ENCODE results near the gene TRAT1. TPM values are rescaled to one million over a fixed set of nuclear protein-coding genes. Genes with fewer than 3 reads are reported as not detected.

The TRAT1 gene
- total RNA-seq, 4 donors from 2014 or later, result 0.17 to 0.26 TPM; not detected in 2

GRCh38 chr3:108791473-108791872 is 31.1 kb upstream of the TRAT1 start:
- Histone ChIP-seq H3K9me3 (no peaks in the 10 kb centered on the region), H3K27me3 (no peaks in the 10 kb centered on the region), H3K27ac (replicated peaks in 1 of 4) (no peak overlapping the region), H3K4me3 (no peak overlapping the region), H3K36me3 (no peaks in the 10 kb centered on the region), H3K4me1 (no peaks in the 10 kb centered on the region)
- DNase-seq (ENCODE audit: extremely low spot score), result no peak
- intact Hi-C loops (cut with DNase I), result no loop called here
- TF ChIP-seq CTCF (IDR thresholded peaks at IDR 0.05), result no peak
- TF ChIP-seq POLR2A (IDR thresholded peaks at IDR 0.05; ENCODE audit: low read depth), result no peak
- TF ChIP-seq EP300 (IDR thresholded peaks at IDR 0.05), result no peak
- TF ChIP-seq POLR2AphosphoS5 (IDR thresholded peaks at IDR 0.05), result no peak
- WGBS, result 76% methylated on average over 3 of the region's 3 CpGs

GRCh38 chr3:108804437-108804836 is 18.1 kb upstream of the TRAT1 start:
- intact Hi-C loops (cut with DNase I), result no loop called here
- H3K4me1 ChIP-seq, result no peaks in the 10 kb centered on the region
- TF ChIP-seq CTCF (IDR thresholded peaks at IDR 0.05) (no peak), EP300 (IDR thresholded peaks at IDR 0.05) (no peak), POLR2A (IDR thresholded peaks at IDR 0.05; ENCODE audit: low read depth) (no peak), POLR2AphosphoS5 (IDR thresholded peaks at IDR 0.05) (no peak)
- 84% methylated on average over 2 of the region's 2 CpGs for WGBS
- H3K4me3 ChIP-seq, result no peak overlapping the region
- no peaks in the 10 kb centered on the region for H3K36me3 ChIP-seq
- H3K27ac ChIP-seq (replicated peaks in 1 of 4), result no peak overlapping the region
- no peak for DNase-seq (ENCODE audit: extremely low spot score)
- H3K9me3 ChIP-seq, result no peaks in the 10 kb centered on the region
- no peaks in the 10 kb centered on the region for H3K27me3 ChIP-seq

GRCh38 chr3:108804966-108805365 is 17.6 kb upstream of the TRAT1 start:
- 79% methylated on average over 4 of the region's 4 CpGs for WGBS

GRCh38 chr3:108806316-108806715 is 16.3 kb upstream of the TRAT1 start:
- no peak overlapping the region for H3K4me3 ChIP-seq
- TF ChIP-seq EP300 (IDR thresholded peaks at IDR 0.05), result no peak
- TF ChIP-seq POLR2AphosphoS5 (IDR thresholded peaks at IDR 0.05), result no peak
- TF ChIP-seq CTCF (IDR thresholded peaks at IDR 0.05), result no peak
- TF ChIP-seq POLR2A (IDR thresholded peaks at IDR 0.05; ENCODE audit: low read depth), result no peak
- DNase-seq (ENCODE audit: extremely low spot score), result no peak
- WGBS, result 82% methylated on average over 4 of the region's 4 CpGs
- H3K4me1 ChIP-seq, result no peaks in the 10 kb centered on the region
- no peak overlapping the region for H3K27ac ChIP-seq (replicated peaks in 1 of 4)
- intact Hi-C loops (cut with DNase I), result no loop called here
- no peaks in the 10 kb centered on the region for H3K9me3 ChIP-seq
- H3K27me3 ChIP-seq, result no peaks in the 10 kb centered on the region
- no peaks in the 10 kb centered on the region for H3K36me3 ChIP-seq

More at GRCh38 chr3:108804966-108805365, 17.6 kb upstream of the TRAT1 start:
- no peak overlapping the region for H3K4me3 ChIP-seq
- H3K36me3 ChIP-seq, result no peaks in the 10 kb centered on the region
- no peak overlapping the region for H3K27ac ChIP-seq (replicated peaks in 1 of 4)
- H3K9me3 ChIP-seq, result no peaks in the 10 kb centered on the region
- no peak for DNase-seq (ENCODE audit: extremely low spot score)
- intact Hi-C loops (cut with DNase I), result no loop called here
- no peaks in the 10 kb centered on the region for H3K4me1 ChIP-seq
- TF ChIP-seq CTCF (IDR thresholded peaks at IDR 0.05), result no peak
- no peak for TF ChIP-seq POLR2AphosphoS5 (IDR thresholded peaks at IDR 0.05)
- no peak for TF ChIP-seq POLR2A (IDR thresholded peaks at IDR 0.05; ENCODE audit: low read depth)
- no peak for TF ChIP-seq EP300 (IDR thresholded peaks at IDR 0.05)
- H3K27me3 ChIP-seq, result no peaks in the 10 kb centered on the region

GRCh38 chr3:108818404-108818803 is 4.2 kb upstream of the TRAT1 start:
- no peak for TF ChIP-seq EP300 (IDR thresholded peaks at IDR 0.05)
- no peak for TF ChIP-seq CTCF (IDR thresholded peaks at IDR 0.05)
- no peak for TF ChIP-seq POLR2AphosphoS5 (IDR thresholded peaks at IDR 0.05)
- TF ChIP-seq POLR2A (IDR thresholded peaks at IDR 0.05; ENCODE audit: low read depth), result no peak
- Histone ChIP-seq H3K36me3 (no peaks in the 10 kb centered on the region), H3K4me1 (no peaks in the 10 kb centered on the region), H3K4me3 (no peak overlapping the region), H3K27me3 (no peaks in the 10 kb centered on the region), H3K27ac (replicated peaks in 1 of 4) (no peak overlapping the region), H3K9me3 (no peaks in the 10 kb centered on the region)
- DNase-seq (ENCODE audit: extremely low spot score), result no peak
- 30% methylated on average over 2 of the region's 2 CpGs for WGBS
- intact Hi-C loops (cut with DNase I), result no loop called here

Data from esophagus muscularis mucosa (tissue), 4 donors.